Mesenchymal stem cell (in vitro differentiated cells and primary cell): ENCODE data around the gene HK1.
A peak's percentile ranks its signal among the peaks of the same experiment; 100 is the strongest.

Experiments
- DNase-seq: peaks from one replicate; pipeline ENCODE4 v3.0.0-alpha.2; 2013
- H2AFZ ChIP-seq: one replicate; pipeline ENCODE4 v1.6.1; 2013; ENCODE audit warnings: low read depth, mild to moderate bottlenecking, control low read depth, inconsistent platforms, low read length, moderate library complexity
- H2AK5ac ChIP-seq: 2 replicates; pipeline ENCODE4 v1.6.1; 2013; ENCODE audit warnings: low read length, moderate library complexity, mild to moderate bottlenecking, inconsistent platforms; ENCODE audit not compliant: severe bottlenecking
- H2BK120ac ChIP-seq: one replicate; pipeline ENCODE4 v1.6.1; 2013; ENCODE audit warnings: low read depth, mild to moderate bottlenecking, inconsistent platforms, low read length, moderate library complexity
- H2BK12ac ChIP-seq, 2 experiments: one replicate each; pipeline ENCODE4 v1.6.1; 2013; ENCODE audit warnings: inconsistent platforms in 2 of 2, low read length in 2 of 2, mild to moderate bottlenecking in 2 of 2, moderate library complexity in 2 of 2, control low read depth in 1 of 2
- H2BK15ac ChIP-seq: one replicate; pipeline ENCODE4 v1.6.1; 2013; ENCODE audit warnings: mild to moderate bottlenecking, low read depth, inconsistent platforms; ENCODE audit not compliant: poor library complexity, severe bottlenecking
- H2BK5ac ChIP-seq: 2 replicates; pipeline ENCODE4 v1.6.1; 2013; ENCODE audit warnings: low read depth, mild to moderate bottlenecking, low read length, control low read depth, inconsistent platforms; ENCODE audit not compliant: poor library complexity, severe bottlenecking
- H3K14ac ChIP-seq, 2 experiments: one replicate each; pipeline ENCODE4 v1.6.1; 2013; ENCODE audit warnings: inconsistent platforms in 2 of 2, low read length in 2 of 2, control low read depth in 1 of 2, mild to moderate bottlenecking in 1 of 2, moderate library complexity in 1 of 2
- H3K18ac ChIP-seq, 2 experiments: one replicate each; pipeline ENCODE4 v1.6.1; 2013; ENCODE audit warnings: inconsistent platforms in 2 of 2, low read length in 2 of 2, control low read depth in 1 of 2, low read depth in 1 of 2, mild to moderate bottlenecking in 1 of 2
- H3K23ac ChIP-seq, 2 experiments: one replicate each; pipeline ENCODE4 v1.6.1; 2013; ENCODE audit warnings: inconsistent platforms in 2 of 2, low read length in 2 of 2, mild to moderate bottlenecking in 2 of 2, moderate library complexity in 2 of 2, control low read depth in 1 of 2
- H3K27ac ChIP-seq: 2 replicates; pipeline ENCODE4 v1.5.1; 2013; ENCODE audit warnings: mild to moderate bottlenecking, moderate library complexity, low read length, control low read depth, inconsistent platforms; ENCODE audit not compliant: poor library complexity, severe bottlenecking
- H3K27me3 ChIP-seq, 2 experiments: 2 replicates each; pipeline versions ENCODE4 v1.6.1 to v1.7.0; 2013; ENCODE audit warnings: low read length in 2 of 2, mild to moderate bottlenecking in 2 of 2, moderate library complexity in 2 of 2, control low read depth in 1 of 2, inconsistent platforms in 1 of 2; ENCODE audit not compliant: control insufficient read depth in 1 of 2, insufficient read depth in 1 of 2
- H3K36me3 ChIP-seq, 2 experiments: 2 replicates each; pipeline versions ENCODE4 v1.6.1 to v1.7.0; 2013; ENCODE audit warnings: low read length in 2 of 2, control low read depth in 1 of 2, inconsistent platforms in 1 of 2, low read depth in 1 of 2, mild to moderate bottlenecking in 1 of 2; ENCODE audit not compliant: insufficient read depth in 2 of 2, control insufficient read depth in 1 of 2
- H3K4ac ChIP-seq, 2 experiments: one replicate each; pipeline ENCODE4 v1.6.1; 2013; ENCODE audit warnings: inconsistent platforms in 2 of 2, low read length in 2 of 2, mild to moderate bottlenecking in 2 of 2, moderate library complexity in 2 of 2, control low read depth in 1 of 2, low read depth in 1 of 2
- H3K4me1 ChIP-seq: 2 replicates; pipeline ENCODE4 v1.6.1; 2013; ENCODE audit warnings: low read depth, low read length, control low read depth; ENCODE audit not compliant: control insufficient read depth, insufficient read depth
- H3K4me2 ChIP-seq: 2 replicates; pipeline ENCODE4 v1.6.1; 2013; ENCODE audit warnings: low read length, mild to moderate bottlenecking, inconsistent platforms; ENCODE audit not compliant: poor library complexity, severe bottlenecking
- H3K4me3 ChIP-seq, 2 experiments: 2 replicates each; pipeline versions ENCODE4 v1.5.1 to v1.7.0; 2013; ENCODE audit warnings: low read length in 2 of 2, mild to moderate bottlenecking in 2 of 2, control low read depth in 1 of 2, low read depth in 1 of 2; ENCODE audit not compliant: insufficient read depth in 1 of 2
- H3K79me1 ChIP-seq: replicated peaks from 2 replicates; pipeline ENCODE4 v1.6.1; 2013; ENCODE audit warnings: mild to moderate bottlenecking, control low read depth, low read length, inconsistent platforms; ENCODE audit not compliant: poor library complexity, severe bottlenecking
- H3K9ac ChIP-seq: 2 replicates; pipeline ENCODE4 v1.7.0; 2013; ENCODE audit warnings: mild to moderate bottlenecking, low read length, moderate library complexity
- H3K9me3 ChIP-seq: 2 replicates; pipeline ENCODE4 v1.7.0; 2013; ENCODE audit warnings: mild to moderate bottlenecking, low read length; ENCODE audit not compliant: control insufficient read depth
- H4K8ac ChIP-seq: one replicate; pipeline ENCODE4 v1.6.1; 2013; ENCODE audit warnings: inconsistent platforms, mild to moderate bottlenecking, low read length, moderate library complexity
- H4K91ac ChIP-seq: one replicate; pipeline ENCODE4 v1.6.1; 2013; ENCODE audit warnings: mild to moderate bottlenecking, low read length, inconsistent platforms
- WGBS: methylation state at CpG from one replicate; pipeline ENCODE4 v1.1.7; 2013; ENCODE audit warnings: mixed read lengths; 5-methylcytosine and 5-hydroxymethylcytosine counted together

HK1 gene

GRCh38 chr10:69417542-69417941, 139.2 kb downstream of the HK1 start:
- Histone ChIP-seq H3K27me3 (peaks cover 13 to 36% of the 10 kb centered on the region in 2 experiments), H3K9me3 (no peaks in the 10 kb centered on the region), H3K4me1 (peaks cover 2% of the 10 kb centered on the region), H2BK15ac (no peak overlapping the region), H3K36me3 (no peaks in the 10 kb centered on the region), H3K18ac (no peak overlapping the region), H3K27ac (no peak overlapping the region), H3K4me2 (no peak overlapping the region), H3K14ac (no peak overlapping the region), H2BK5ac (no peak overlapping the region), H3K4me3 (no peak overlapping the region), H2AK5ac (no peak overlapping the region), H4K91ac (no peak overlapping the region), H3K4ac (no peak overlapping the region), H3K23ac (no peak overlapping the region), H3K79me1 (no peaks in the 10 kb centered on the region), H4K8ac (no peak overlapping the region), H2BK12ac (no peak overlapping the region), H3K9ac (no peak overlapping the region), H2BK120ac (no peak overlapping the region), H2AFZ (no peak overlapping the region)
- DNase-seq = no peak
- WGBS = 90% methylated on average over 11 of the region's 11 CpGs

DNA sequence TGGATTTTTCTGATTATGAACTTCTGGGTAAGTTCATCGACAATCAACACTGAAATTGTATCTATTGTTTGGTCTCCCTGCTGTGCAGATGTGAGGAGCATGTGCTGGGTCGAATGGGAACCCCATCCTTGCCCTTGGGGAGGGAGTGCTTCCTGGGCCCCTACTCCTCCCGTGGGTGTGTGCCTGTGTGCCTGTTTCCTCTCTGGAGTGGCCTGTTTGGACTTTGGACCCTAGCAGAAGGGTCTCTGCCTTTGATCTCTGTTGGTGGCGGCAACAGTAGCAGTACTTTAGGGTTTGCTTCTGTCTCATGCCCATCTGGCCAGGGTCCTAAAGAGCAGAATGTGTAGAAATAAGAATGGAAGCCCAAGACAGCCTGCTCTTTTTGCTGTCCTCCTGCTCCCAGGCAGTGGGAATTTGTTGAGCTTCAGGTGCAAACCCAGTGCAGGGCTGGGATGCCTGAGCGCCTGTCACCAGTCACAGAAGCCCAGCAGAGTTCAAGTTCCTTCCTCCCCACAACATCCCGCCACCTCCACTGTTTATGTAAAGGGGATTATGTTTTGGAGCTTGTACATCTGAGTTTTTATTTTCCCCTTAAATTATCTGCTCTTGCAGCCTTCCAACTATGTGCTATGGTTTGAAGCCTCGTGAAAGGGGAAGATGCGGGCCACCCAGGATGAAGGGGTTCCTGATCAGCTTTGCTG, 139.9 kb downstream of the HK1 start:
- H3K4me2 ChIP-seq = no peak overlapping the region

GRCh38 chr10:69419096-69419743, 140.9 kb downstream of the HK1 start:
- Histone ChIP-seq H3K27me3 (peaks cover 17 to 46% of the 10 kb centered on the region in 2 experiments), H2BK5ac (no peak overlapping the region), H2BK15ac (no peak overlapping the region), H3K79me1 (no peaks in the 10 kb centered on the region), H2BK12ac (peak overlapping the region; percentile 22 to 71), H3K4me2 (no peak overlapping the region), H3K36me3 (no peaks in the 10 kb centered on the region), H3K9ac (no peak overlapping the region), H3K4me3 (no peak overlapping the region), H3K18ac (no peak overlapping the region), H4K8ac (no peak overlapping the region), H2AFZ (no peak overlapping the region), H3K9me3 (no peaks in the 10 kb centered on the region), H4K91ac (no peak overlapping the region), H3K4me1 (no peaks in the 10 kb centered on the region), H3K14ac (no peak overlapping the region), H3K4ac (no peak overlapping the region), H2BK120ac (no peak overlapping the region), H2AK5ac (no peak overlapping the region), H3K27ac (no peak overlapping the region), H3K23ac (no peak overlapping the region)
- 94% methylated on average over 18 of the region's 18 CpGs for WGBS
- DNase-seq = no peak

More for the DNA sequence above, 139.9 kb downstream of the HK1 start:
- H3K27me3 ChIP-seq = peaks cover 17 to 43% of the 10 kb centered on the region in 2 experiments
- no peak overlapping the region for H3K9ac ChIP-seq
- H3K79me1 ChIP-seq = no peaks in the 10 kb centered on the region
- H3K4me1 ChIP-seq = peaks cover 2% of the 10 kb centered on the region
- no peaks in the 10 kb centered on the region for H3K36me3 ChIP-seq
- DNase-seq = no peak
- no peak overlapping the region for H3K14ac ChIP-seq
- H2BK120ac ChIP-seq = no peak overlapping the region
- H4K8ac ChIP-seq = no peak overlapping the region
- no peak overlapping the region for H3K27ac ChIP-seq
- WGBS = 74% methylated on average over 6 of the region's 8 CpGs
- H2BK15ac ChIP-seq = no peak overlapping the region
- H2BK12ac ChIP-seq = no peak overlapping the region
- no peak overlapping the region for H2AK5ac ChIP-seq
- H4K91ac ChIP-seq = no peak overlapping the region
- H3K4ac ChIP-seq = no peak overlapping the region
- H3K23ac ChIP-seq = no peak overlapping the region
- no peak overlapping the region for H2BK5ac ChIP-seq
- H2AFZ ChIP-seq = no peak overlapping the region
- no peak overlapping the region for H3K18ac ChIP-seq
- H3K9me3 ChIP-seq = no peaks in the 10 kb centered on the region
- no peak overlapping the region for H3K4me3 ChIP-seq

- WGBS = 94% methylated on average over 11 of the region's 11 CpGs
- no peak overlapping the region for H3K23ac ChIP-seq
- no peak overlapping the region for H3K4ac ChIP-seq
- H3K14ac ChIP-seq = peak overlapping the region in 1 of 2 experiments; percentile 31
- H3K36me3 ChIP-seq = no peaks in the 10 kb centered on the region
- no peak overlapping the region for H4K8ac ChIP-seq
- H4K91ac ChIP-seq = no peak overlapping the region
- H2AFZ ChIP-seq = no peak overlapping the region
- no peak overlapping the region for H2BK5ac ChIP-seq
- H2BK120ac ChIP-seq = no peak overlapping the region
- H2AK5ac ChIP-seq = no peak overlapping the region
- peak overlapping the region in 1 of 2 experiments; percentile 71 for H2BK12ac ChIP-seq
- H3K9me3 ChIP-seq = no peaks in the 10 kb centered on the region
- H3K4me3 ChIP-seq = peak overlapping the region in 1 of 2 experiments; percentile 15
- peaks cover 17 to 48% of the 10 kb centered on the region in 2 experiments for H3K27me3 ChIP-seq
- H3K18ac ChIP-seq = no peak overlapping the region
- no peak overlapping the region for H3K4me2 ChIP-seq
- no peaks in the 10 kb centered on the region for H3K79me1 ChIP-seq
- H3K4me1 ChIP-seq = no peaks in the 10 kb centered on the region
- H3K27ac ChIP-seq = no peak overlapping the region
- DNase-seq = no peak
- H3K9ac ChIP-seq = no peak overlapping the region
- peak overlapping the region; percentile 32 for H2BK15ac ChIP-seq
Measured at GRCh38 chr10:69419744-69420126, 141.4 kb downstream of the HK1 start.
